Measurements from ENCODE around the gene KCNH2. TPM values are rescaled to one million over a fixed set of nuclear protein-coding genes. Genes with fewer than 3 reads are reported as not detected.
"Not testable (repeated sequence)": the region's sequence is repeated elsewhere in the genome, so short reads cannot be mapped to it uniquely, and the experiment has no call there.

KCNH2 gene
- total and polyA plus RNA-seq, 10 donors: 0.67 to 5.1 (median 2.3) TPM

GRCh38 chr7:151012031-151012692 is 34.0 kb upstream of the KCNH2 start:
- DNase-seq: no peak
- intact Hi-C loops (cut with DNase I; ENCODE audit: low total_unique reads): no loop called here
- Histone ChIP-seq H3K27me3 (replicated peaks in 1 of 7) (peaks cover 0 to 41% (median 0%) of the 10 kb centered on the region in 7 donors), H3K27ac (peak overlapping the region in 7 of 8 donors; percentile 0 to 85 (median 77)), H3K9me3 (no peaks in the 10 kb centered on the region), H3K36me3 (peaks cover 0 to 55% (median 0%) of the 10 kb centered on the region in 6 donors), H3K4me3 (no peak overlapping the region), H3K4me1 (peaks cover 60 to 100% (median 83%) of the 10 kb centered on the region in 6 donors)
- no peak for TF ChIP-seq CTCF (IDR thresholded peaks at IDR 0.05 in 8 of 11, conservative IDR thresholded peaks at IDR 0.05 in 3 of 11)
- TF ChIP-seq POLR2A (IDR thresholded peaks at IDR 0.05): no peak
- TF ChIP-seq POLR2AphosphoS5 (IDR thresholded peaks at IDR 0.05): peak; percentile 13 to 52 (median 43)
- WGBS, 5 donors: 42 to 74% (median 62%) methylated on average over 6 of the region's 6 CpGs

- H3K4me3 ChIP-seq; H3K9me3 ChIP-seq; DNase-seq; intact Hi-C loops (cut with DNase I; ENCODE audit: low total_unique reads): not testable (repeated sequence)
- Histone ChIP-seq H3K27ac (peak overlapping the region in 6 of 8 donors; percentile 58 to 85 (median 78)), H3K27me3 (replicated peaks in 1 of 7) (peaks cover 0 to 41% (median 0%) of the 10 kb centered on the region in 7 donors), H3K36me3 (peaks cover 0 to 55% (median 0%) of the 10 kb centered on the region in 6 donors), H3K4me1 (peaks cover 64 to 100% (median 85%) of the 10 kb centered on the region in 6 donors)
- 77 to 88% (median 83%) methylated on average over 12 of the region's 12 CpGs for WGBS, 5 donors
Observed at GRCh38 chr7:151011616-151012015, 33.5 kb upstream of the KCNH2 start.

GRCh38 chr7:151011097-151011409 is 32.9 kb upstream of the KCNH2 start:
- no peaks in the 10 kb centered on the region for H3K9me3 ChIP-seq
- peaks cover 0 to 55% (median 0%) of the 10 kb centered on the region in 6 donors for H3K36me3 ChIP-seq
- peak overlapping the region in 7 of 8 donors; percentile 58 to 83 (median 77) for H3K27ac ChIP-seq
- TF ChIP-seq POLR2AphosphoS5 (IDR thresholded peaks at IDR 0.05) (no peak), CTCF (IDR thresholded peaks at IDR 0.05 in 8 of 11, conservative IDR thresholded peaks at IDR 0.05 in 3 of 11) (no peak), POLR2A (IDR thresholded peaks at IDR 0.05) (no peak)
- no peak overlapping the region for H3K4me3 ChIP-seq
- H3K27me3 ChIP-seq (replicated peaks in 1 of 7): peaks cover 0 to 41% (median 0%) of the 10 kb centered on the region in 7 donors
- 23 to 68% (median 50%) methylated on average over 1 of the region's 1 CpG for WGBS, 5 donors
- DNase-seq: no peak
- intact Hi-C loops (cut with DNase I; ENCODE audit: low total_unique reads): no loop called here
- H3K4me1 ChIP-seq: peaks cover 70 to 100% (median 89%) of the 10 kb centered on the region in 6 donors

- peak; percentile 85 for DNase-seq
- H3K4me3 ChIP-seq: peak overlapping the region in 1 of 8 donors; percentile 6
- peaks cover 0 to 55% (median 0%) of the 10 kb centered on the region in 6 donors for H3K36me3 ChIP-seq
- H3K27ac ChIP-seq: peak overlapping the region; percentile 58 to 83 (median 77)
- peaks cover 71 to 100% (median 92%) of the 10 kb centered on the region in 6 donors for H3K4me1 ChIP-seq
- H3K27me3 ChIP-seq (replicated peaks in 1 of 7): peaks cover 0 to 41% (median 0%) of the 10 kb centered on the region in 7 donors
- intact Hi-C loops (cut with DNase I; ENCODE audit: low total_unique reads): no loop called here
- H3K9me3 ChIP-seq: no peaks in the 10 kb centered on the region
- WGBS, 5 donors: 14 to 27% (median 22%) methylated on average over 12 to 18 of the region's 18 CpGs
- peak; percentile 50 to 73 (median 69) for TF ChIP-seq POLR2AphosphoS5 (IDR thresholded peaks at IDR 0.05)
- TF ChIP-seq POLR2A (IDR thresholded peaks at IDR 0.05): no peak
Observed at GRCh38 chr7:151010307-151011096, 32.4 kb upstream of the KCNH2 start.

- no peak overlapping the region for H3K4me3 ChIP-seq
- intact Hi-C loops (cut with DNase I; ENCODE audit: low total_unique reads): no loop called here
- DNase-seq: no peak
- H3K27me3 ChIP-seq (replicated peaks in 1 of 7): peaks cover 0 to 41% (median 0%) of the 10 kb centered on the region in 7 donors
- peak overlapping the region; percentile 58 to 83 (median 77) for H3K27ac ChIP-seq
- peaks cover 71 to 100% (median 92%) of the 10 kb centered on the region in 6 donors for H3K4me1 ChIP-seq
- WGBS, 5 donors: 48 to 73% (median 54%) methylated on average over 6 to 7 of the region's 7 CpGs
- TF ChIP-seq CTCF (IDR thresholded peaks at IDR 0.05 in 8 of 11, conservative IDR thresholded peaks at IDR 0.05 in 3 of 11) (no peak), POLR2AphosphoS5 (IDR thresholded peaks at IDR 0.05) (no peak), POLR2A (IDR thresholded peaks at IDR 0.05) (no peak)
- H3K9me3 ChIP-seq: no peaks in the 10 kb centered on the region
- H3K36me3 ChIP-seq: peaks cover 0 to 55% (median 0%) of the 10 kb centered on the region in 6 donors
Observed at GRCh38 chr7:151010037-151010306, 31.9 kb upstream of the KCNH2 start.
